Cortex of kidney (tissue), 1 donor: ENCODE measurements around the gene TTLL11.

Experiments used
- DNase-seq: peaks from one replicate; lab custom pipeline; 2025; lab: John Stamatoyannopoulos, UW

Gene TTLL11

GRCh38 chr9:121939643-121940042, 153.5 kb downstream of the TTLL11 start:
- no peak for DNase-seq

- DNase-seq = no peak
Observed at GRCh38 chr9:121938621-121939020, 154.5 kb downstream of the TTLL11 start.

GRCh38 chr9:121937240-121937639, 155.9 kb downstream of the TTLL11 start:
- no peak for DNase-seq

GRCh38 chr9:121935739-121936138, 157.4 kb downstream of the TTLL11 start:
- no peak for DNase-seq

GRCh38 chr9:121930956-121931355, 162.2 kb downstream of the TTLL11 start:
- no peak for DNase-seq

- no peak for DNase-seq
Observed at GRCh38 chr9:121929893-121930875, 162.9 kb downstream of the TTLL11 start.

GRCh38 chr9:121927636-121928035, 165.5 kb downstream of the TTLL11 start:
- DNase-seq = no peak

GRCh38 chr9:121927081-121927480, 166.0 kb downstream of the TTLL11 start:
- no peak for DNase-seq

GRCh38 chr9:121926351-121926801, 166.7 kb downstream of the TTLL11 start:
- DNase-seq = no peak

GRCh38 chr9:121925935-121926334, 167.2 kb downstream of the TTLL11 start:
- no peak for DNase-seq

- no peak for DNase-seq
Observed at GRCh38 chr9:121924700-121925099, 168.4 kb downstream of the TTLL11 start.

GRCh38 chr9:121921444-121921843, 171.7 kb downstream of the TTLL11 start:
- no peak for DNase-seq

- no peak for DNase-seq
Observed at GRCh38 chr9:121917375-121918335, 175.5 kb downstream of the TTLL11 start.

- no peak for DNase-seq
Observed at GRCh38 chr9:121915304-121915625, 177.8 kb downstream of the TTLL11 start.

- DNase-seq = no peak
Observed at GRCh38 chr9:121914604-121915303, 178.4 kb downstream of the TTLL11 start.

- DNase-seq = no peak
Observed at GRCh38 chr9:121914017-121914595, 179.0 kb downstream of the TTLL11 start.

- DNase-seq = no peak
Observed at GRCh38 chr9:121912812-121913627, 180.1 kb downstream of the TTLL11 start.

GRCh38 chr9:121910491-121911040, 182.5 kb downstream of the TTLL11 start:
- DNase-seq = no peak

GRCh38 chr9:121909111-121909510, 184.0 kb downstream of the TTLL11 start:
- DNase-seq = no peak
